Liver (tissue), 9 donors: ENCODE measurements around the gene EDNRA. TPM values are rescaled to one million over a fixed set of nuclear protein-coding genes. Genes with fewer than 3 reads are reported as not detected.

ENCODE experiments used
- DNase-seq: peaks from one replicate; pipeline ENCODE4 v3.0.0-alpha.2; 2017; ENCODE audit warnings: low spot score
- H3K27ac ChIP-seq, 2 donors: one replicate each; pipeline ENCODE4 v1.7.0; 2013; ENCODE audit warnings: inconsistent platforms in 2 of 2, low read length in 2 of 2, control low read depth in 1 of 2, low read depth in 1 of 2, mild to moderate bottlenecking in 1 of 2
- H3K27me3 ChIP-seq, 4 donors: one replicate each; pipeline versions ENCODE4 v1.6.1 to v1.7.0; 2013; ENCODE audit warnings: low read length in 3 of 4, inconsistent platforms in 1 of 4, mild to moderate bottlenecking in 1 of 4, moderate library complexity in 1 of 4; ENCODE audit not compliant: control insufficient read depth in 4 of 4, insufficient read depth in 4 of 4
- H3K36me3 ChIP-seq, 4 donors: one replicate each; pipeline versions ENCODE4 v1.6.1 to v1.7.0; 2013; ENCODE audit warnings: low read length in 3 of 4, mild to moderate bottlenecking in 3 of 4, low read depth in 1 of 4, moderate library complexity in 1 of 4; ENCODE audit not compliant: control insufficient read depth in 4 of 4, insufficient read depth in 3 of 4
- H3K4me1 ChIP-seq, 4 donors: one replicate each; pipeline versions ENCODE4 v1.6.1 to v1.7.0; 2013; ENCODE audit warnings: low read length in 3 of 4, mild to moderate bottlenecking in 3 of 4, moderate library complexity in 1 of 4; ENCODE audit not compliant: control insufficient read depth in 4 of 4, insufficient read depth in 4 of 4
- H3K4me3 ChIP-seq, 3 donors: one replicate each; pipeline versions ENCODE4 v1.6.1 to v1.7.0; 2013; ENCODE audit warnings: low read length in 3 of 3, control low read depth in 1 of 3, low read depth in 1 of 3, mild to moderate bottlenecking in 1 of 3
- H3K9ac ChIP-seq, 2 donors: one replicate each; pipeline ENCODE4 v1.7.0; 2013; ENCODE audit warnings: low read length in 2 of 2, mild to moderate bottlenecking in 2 of 2, moderate library complexity in 2 of 2, control low read depth in 1 of 2, low read depth in 1 of 2
- H3K9me3 ChIP-seq, 4 donors: one replicate each; pipeline versions ENCODE4 v1.6.1 to v1.7.0; 2013; ENCODE audit warnings: low read length in 3 of 4; ENCODE audit not compliant: control insufficient read depth in 4 of 4
- ATF3 ChIP-seq: IDR thresholded peaks from 2 replicates; pipeline ENCODE4 v1.6.1; 2016; ENCODE audit warnings: antibody characterized with exemption
- EGR1 ChIP-seq, 2 donors: IDR thresholded peaks; 2 replicates each; pipeline ENCODE4 v1.6.1; 2016 to 2018; ENCODE audit warnings: antibody characterized with exemption in 2 of 2, low read depth in 2 of 2
- FOXA1 ChIP-seq: IDR thresholded peaks from 2 replicates; pipeline ENCODE4 v1.6.1; 2016; ENCODE audit warnings: antibody characterized with exemption
- GABPA ChIP-seq, 2 donors: IDR thresholded peaks in 1 of 2; conservative IDR thresholded peaks in 1 of 2; 2 replicates each; pipeline ENCODE4 v1.6.1; 2016; ENCODE audit warnings: antibody characterized with exemption in 2 of 2, mild to moderate bottlenecking in 1 of 2, moderate library complexity in 1 of 2
- HNF4A ChIP-seq, 2 donors: conservative IDR thresholded peaks; 2 replicates each; pipeline ENCODE4 v1.6.1; 2016; ENCODE audit warnings: antibody characterized with exemption in 2 of 2, mild to moderate bottlenecking in 2 of 2
- HNF4G ChIP-seq: IDR thresholded peaks from 2 replicates; pipeline ENCODE4 v1.6.1; 2016; ENCODE audit warnings: antibody characterized with exemption
- JUND ChIP-seq, 2 donors: IDR thresholded peaks; 2 replicates each; pipeline ENCODE4 v1.6.1; 2016; ENCODE audit warnings: antibody characterized with exemption in 2 of 2
- MAX ChIP-seq: IDR thresholded peaks from 2 replicates; pipeline ENCODE4 v1.6.1; 2016; ENCODE audit warnings: antibody characterized with exemption
- RAD21 ChIP-seq, 2 donors: IDR thresholded peaks; 2 replicates each; pipeline ENCODE4 v1.6.1; 2016; ENCODE audit warnings: antibody characterized with exemption in 2 of 2, mild to moderate bottlenecking in 2 of 2
- RXRA ChIP-seq, 2 donors: IDR thresholded peaks; 2 replicates each; pipeline ENCODE4 v1.6.1; 2017 to 2018; ENCODE audit warnings: antibody characterized with exemption in 2 of 2, mild to moderate bottlenecking in 1 of 2
- SP1 ChIP-seq: IDR thresholded peaks from 2 replicates; pipeline ENCODE4 v1.6.1; 2018; ENCODE audit warnings: antibody characterized with exemption, mild to moderate bottlenecking
- TAF1 ChIP-seq: conservative IDR thresholded peaks from 2 replicates; pipeline ENCODE4 v1.6.1; 2016; ENCODE audit warnings: antibody characterized with exemption, mild to moderate bottlenecking
- YY1 ChIP-seq: IDR thresholded peaks from 2 replicates; pipeline ENCODE4 v1.6.1; 2016; ENCODE audit warnings: antibody characterized with exemption, mild to moderate bottlenecking
- ZBTB33 ChIP-seq: IDR thresholded peaks from 2 replicates; pipeline ENCODE4 v1.6.1; 2016; ENCODE audit warnings: antibody characterized with exemption
- WGBS: extraction: QIAGEN DNeasy Blood & Tissue Kit; methylation state at CpG from one replicate; pipeline ENCODE4 v1.1.7; 2013; 5-methylcytosine and 5-hydroxymethylcytosine counted together
- polyA plus RNA-seq, 2 donors: library from polyadenylated mRNA; stranded (reverse) in 1 of 2; unstranded in 1 of 2; fragments of 200-250 nt in 1 of 2; fragments of >200 nt in 1 of 2; fragmentation: Nextera tagmentation in 1 of 2; extraction: Ambion mirVana in 1 of 2; gene quantifications; one replicate each; pipeline versions ENCODE4 v1.2.1 to v1.2.3, GENCODE V29; 2013 to 2015
- total RNA-seq, 2 donors: library from RNA; depleted of rRNA; stranded (reverse); fragments of >200 nt; gene quantifications; one replicate each; pipeline ENCODE4 v1.2.3, GENCODE V29; 2014
- TF ChIP-seq, protein P1 (sequence below): fragments of 150-350 bp; IDR thresholded peaks from 2 replicates; pipeline ENCODE4 v1.5.1; 2017; ENCODE audit warnings: improper control_type of control experiment, low read depth, low read length; ENCODE audit not compliant: missing input control
- donor health status: healthy.
- donor health status: healthy.
- donor health status: healthy.
- donor health status: healthy.
- donor health status: healthy.

Gene EDNRA
- total and polyA plus RNA-seq, 4 donors = 0.71 to 6.0 (median 1.1) TPM

- no peaks in the 10 kb centered on the region for H3K9me3 ChIP-seq
- H3K27ac ChIP-seq = no peak overlapping the region
- no peak overlapping the region for H3K9ac ChIP-seq
- H3K36me3 ChIP-seq = no peaks in the 10 kb centered on the region
- no peaks in the 10 kb centered on the region for H3K4me1 ChIP-seq
- H3K4me3 ChIP-seq = no peak overlapping the region
- TF ChIP-seq ATF3 = no peak
- TF ChIP-seq FOXA1 = no peak
- no peak for TF ChIP-seq HNF4A (conservative IDR thresholded peaks at IDR 0.05)
- TF ChIP-seq MAX = no peak
- no peak for TF ChIP-seq YY1
- no peak for TF ChIP-seq JUND (IDR thresholded peaks at IDR 0.05)
- TF ChIP-seq RXRA (IDR thresholded peaks at IDR 0.05) = no peak
- H3K27me3 ChIP-seq = no peaks in the 10 kb centered on the region
- 85% methylated on average over 4 of the region's 4 CpGs for WGBS
- DNase-seq = no peak
These were observed 105.7 kb downstream of the EDNRA start for GRCh38 chr4:147586637-147587036.

DNA sequence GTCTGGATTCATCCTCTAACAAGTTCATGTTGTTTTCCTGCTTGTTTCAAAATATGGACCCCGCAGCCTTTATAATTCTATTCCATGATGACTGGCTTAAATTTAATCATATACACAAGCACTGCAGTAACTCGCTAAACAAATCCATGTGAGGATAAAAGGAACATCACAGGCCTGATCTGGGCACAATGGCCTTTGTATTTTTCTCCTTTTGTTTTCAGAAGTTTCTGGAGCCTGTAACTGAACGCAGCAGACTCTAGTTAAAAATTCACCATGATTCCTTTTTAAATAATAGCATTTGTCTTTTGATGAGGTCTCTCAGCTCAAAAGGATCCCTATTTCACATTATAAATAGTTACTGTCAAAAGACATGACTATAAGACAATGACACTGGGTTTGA is 106.1 kb downstream of the EDNRA start:
- no peak for DNase-seq
- Histone ChIP-seq H3K4me3 (no peak overlapping the region), H3K9ac (no peak overlapping the region), H3K9me3 (no peaks in the 10 kb centered on the region), H3K4me1 (no peaks in the 10 kb centered on the region), H3K27ac (no peak overlapping the region), H3K27me3 (no peaks in the 10 kb centered on the region), H3K36me3 (no peaks in the 10 kb centered on the region)
- WGBS = 86% methylated on average over 3 of the region's 3 CpGs
- TF ChIP-seq ZBTB33 (no peak), SP1 (no peak), FOXA1 (no peak), ATF3 (no peak), HNF4G (no peak), YY1 (no peak), GABPA (IDR thresholded peaks at IDR 0.05 in 1 of 2, conservative IDR thresholded peaks at IDR 0.05 in 1 of 2) (no peak), RXRA (IDR thresholded peaks at IDR 0.05) (no peak), MAX (no peak), EGR1 (IDR thresholded peaks at IDR 0.05; ENCODE audit: low read depth in 2 of 2) (no peak), RAD21 (IDR thresholded peaks at IDR 0.05) (no peak), TAF1 (no peak)
- TF ChIP-seq, protein P1, sequence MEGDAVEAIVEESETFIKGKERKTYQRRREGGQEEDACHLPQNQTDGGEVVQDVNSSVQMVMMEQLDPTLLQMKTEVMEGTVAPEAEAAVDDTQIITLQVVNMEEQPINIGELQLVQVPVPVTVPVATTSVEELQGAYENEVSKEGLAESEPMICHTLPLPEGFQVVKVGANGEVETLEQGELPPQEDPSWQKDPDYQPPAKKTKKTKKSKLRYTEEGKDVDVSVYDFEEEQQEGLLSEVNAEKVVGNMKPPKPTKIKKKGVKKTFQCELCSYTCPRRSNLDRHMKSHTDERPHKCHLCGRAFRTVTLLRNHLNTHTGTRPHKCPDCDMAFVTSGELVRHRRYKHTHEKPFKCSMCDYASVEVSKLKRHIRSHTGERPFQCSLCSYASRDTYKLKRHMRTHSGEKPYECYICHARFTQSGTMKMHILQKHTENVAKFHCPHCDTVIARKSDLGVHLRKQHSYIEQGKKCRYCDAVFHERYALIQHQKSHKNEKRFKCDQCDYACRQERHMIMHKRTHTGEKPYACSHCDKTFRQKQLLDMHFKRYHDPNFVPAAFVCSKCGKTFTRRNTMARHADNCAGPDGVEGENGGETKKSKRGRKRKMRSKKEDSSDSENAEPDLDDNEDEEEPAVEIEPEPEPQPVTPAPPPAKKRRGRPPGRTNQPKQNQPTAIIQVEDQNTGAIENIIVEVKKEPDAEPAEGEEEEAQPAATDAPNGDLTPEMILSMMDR = no peak
